Activated T-helper 2 cell treated with anti-CD3 and anti-CD28 coated beads, Interferon-gamma antibody, Interleukin-2, Interleukin-4, amounts not matched to agents 10 μg/mL and 5 μg/mL and 100 μg/mL, durations not matched to agents 14 hours and 24 hours and 36 hours (primary cell): ENCODE data around the gene CYP4A11. TPM values are rescaled to one million over a fixed set of nuclear protein-coding genes. Genes with fewer than 3 reads are reported as not detected.
"Not testable (repeated sequence)": the region's sequence is repeated elsewhere in the genome, so short reads cannot be mapped to it uniquely, and the experiment has no call there.

Source experiments
- DNase-seq: peaks from one replicate; pipeline ENCODE4 v3.0.0; 2021; ENCODE audit warnings: low spot score
- H3K27ac Mint-ChIP-seq: one replicate; pipeline ENCODE4 v1.8.0; 2021; ENCODE audit warnings: mixed read lengths
- H3K27me3 Mint-ChIP-seq: one replicate; pipeline ENCODE4 v1.8.0; 2021; ENCODE audit warnings: low read depth, mixed read lengths
- H3K36me3 Mint-ChIP-seq: one replicate; pipeline ENCODE4 v1.8.0; 2021; ENCODE audit warnings: low read depth, mixed read lengths
- H3K4me1 Mint-ChIP-seq: one replicate; pipeline ENCODE4 v1.8.0; 2021; ENCODE audit warnings: low read depth, mixed read lengths
- H3K4me3 Mint-ChIP-seq: one replicate; pipeline ENCODE4 v1.8.0; 2021; ENCODE audit warnings: low read depth, mild to moderate bottlenecking, moderate library complexity, mixed read lengths
- H3K9me3 Mint-ChIP-seq: one replicate; pipeline ENCODE4 v1.8.0; 2021; ENCODE audit warnings: mixed read lengths
- intact Hi-C: fragments of 100-400 bp; cut with micrococcal nuclease; formaldehyde crosslinking; loops from one replicate; pipeline ENCODE4 v1.15.1; 2023
- total RNA-seq: library from RNA; stranded (reverse); gene quantifications from 2 replicates; pipeline ENCODE4 v1.2.3, GENCODE V29; 2022

CYP4A11 gene
- total RNA-seq, 1 donor from 2014 or later = not detected

DNA sequence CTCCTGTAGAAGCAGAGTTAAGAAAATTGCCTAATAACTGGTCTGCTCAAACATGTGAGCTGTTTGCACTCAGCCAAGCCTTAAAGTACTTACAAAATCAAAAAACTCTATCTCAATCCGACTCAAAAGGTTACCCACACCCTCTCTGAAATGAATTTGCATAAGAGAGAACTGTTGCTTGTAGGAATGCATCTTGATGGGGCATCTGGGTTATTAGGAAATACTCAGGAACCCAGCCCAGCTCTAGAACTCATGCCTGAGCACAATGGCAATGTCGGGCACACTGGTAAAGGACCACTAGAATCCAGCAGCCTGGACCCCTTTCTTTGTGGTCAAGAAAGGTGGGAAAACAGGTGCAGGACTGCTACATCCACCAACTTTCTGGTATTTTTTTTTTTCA is 6.4 kb upstream of the CYP4A11 start:
- H3K36me3 Mint-ChIP-seq, H3K9me3 Mint-ChIP-seq, H3K27me3 Mint-ChIP-seq, H3K27ac Mint-ChIP-seq, H3K4me3 Mint-ChIP-seq, H3K4me1 Mint-ChIP-seq, intact Hi-C loops, DNase-seq: not testable (repeated sequence)

DNA sequence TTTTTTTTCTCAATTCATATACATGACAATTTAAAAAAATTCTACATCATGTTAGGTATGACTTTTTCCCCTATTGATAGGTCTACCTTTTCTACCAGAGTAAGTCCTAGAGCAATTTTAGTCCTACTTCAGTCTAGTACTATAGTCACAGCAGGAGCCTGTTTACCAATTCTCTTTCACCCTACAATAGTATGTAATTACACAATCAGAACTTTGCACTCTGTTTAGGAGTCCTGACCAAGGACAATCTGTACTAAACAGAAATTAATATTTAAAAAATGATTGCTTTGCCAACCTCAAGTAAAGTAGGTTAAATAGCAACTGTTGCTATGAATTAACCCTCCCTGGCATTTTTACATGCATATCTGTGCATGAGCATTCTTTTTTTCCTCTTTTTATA is 810 bp upstream of the CYP4A11 start:
- H3K27ac Mint-ChIP-seq = no peak overlapping the region
- H3K9me3 Mint-ChIP-seq = no peaks in the 10 kb centered on the region
- intact Hi-C loops = no loop called here
- DNase-seq = no peak
- H3K27me3 Mint-ChIP-seq = peaks cover 4% of the 10 kb centered on the region
- H3K4me3 Mint-ChIP-seq = no peak overlapping the region
- H3K36me3 Mint-ChIP-seq = no peaks in the 10 kb centered on the region
- H3K4me1 Mint-ChIP-seq = no peaks in the 10 kb centered on the region

DNA sequence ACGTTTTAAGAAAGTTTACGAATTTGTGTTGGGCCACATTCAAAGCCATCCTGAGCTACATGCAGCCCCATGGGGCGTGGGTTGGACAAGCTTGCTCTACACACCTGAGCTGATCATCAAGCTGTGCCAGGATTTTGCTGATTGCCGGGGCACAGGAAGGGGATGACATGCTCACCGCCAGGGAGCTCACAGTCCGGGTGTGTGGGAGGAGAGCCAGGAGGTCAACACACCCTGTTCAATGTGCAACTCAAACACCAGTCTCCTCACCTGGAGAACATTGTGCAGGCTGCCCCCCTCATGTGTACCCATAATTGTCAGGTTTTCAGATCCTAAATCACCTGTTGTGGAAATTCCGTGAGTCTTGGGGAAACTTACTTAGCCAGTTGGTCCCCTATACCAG is 969 bp downstream of the CYP4A11 start:
- no peak overlapping the region for H3K4me3 Mint-ChIP-seq
- H3K27ac Mint-ChIP-seq = no peak overlapping the region
- no peak for DNase-seq
- no peaks in the 10 kb centered on the region for H3K27me3 Mint-ChIP-seq
- intact Hi-C loops = no loop called here
- no peaks in the 10 kb centered on the region for H3K9me3 Mint-ChIP-seq
- H3K36me3 Mint-ChIP-seq = no peaks in the 10 kb centered on the region
- H3K4me1 Mint-ChIP-seq = no peaks in the 10 kb centered on the region

DNA sequence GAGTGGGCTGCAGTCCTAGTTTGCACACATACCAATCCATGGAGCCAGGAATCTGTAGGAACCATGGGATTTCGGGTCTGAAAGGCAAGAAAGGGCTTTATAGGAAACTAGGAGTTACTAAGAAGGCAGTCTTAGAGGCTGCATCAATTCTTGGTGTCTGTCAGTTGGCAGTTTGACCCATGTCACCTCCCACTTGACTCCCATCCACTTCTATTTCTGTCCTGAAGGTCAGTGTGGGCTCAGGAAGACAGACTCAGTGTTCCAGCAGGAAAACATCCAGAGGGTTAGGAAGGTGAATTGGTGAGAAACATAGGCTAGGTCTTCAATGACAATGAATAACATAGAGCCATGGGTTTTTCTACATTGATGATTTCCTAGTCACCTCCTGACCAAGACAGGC is 4.0 kb downstream of the CYP4A11 start:
- DNase-seq = no peak
- H3K4me1 Mint-ChIP-seq = no peaks in the 10 kb centered on the region

DNA sequence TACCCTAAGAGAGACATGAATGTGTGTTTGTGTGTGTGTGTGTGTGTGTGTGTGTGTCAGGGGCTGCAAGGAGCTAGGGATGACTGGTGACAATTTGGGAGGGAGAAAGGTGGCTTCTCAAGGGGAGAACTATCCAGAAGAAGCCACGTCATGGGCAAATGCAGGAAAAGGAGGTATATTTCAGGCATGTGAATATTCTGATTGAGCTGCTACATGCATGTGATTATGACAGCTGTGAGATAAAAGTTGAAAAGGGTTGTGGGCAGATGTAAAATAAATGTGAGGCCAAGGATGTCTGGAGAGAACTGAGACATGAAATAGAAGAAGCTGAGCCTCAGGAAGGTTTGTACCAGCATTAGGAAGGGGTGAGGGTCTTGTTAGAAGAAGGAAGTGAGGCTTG is 4.5 kb downstream of the CYP4A11 start:
- no peak for DNase-seq
- no peaks in the 10 kb centered on the region for H3K4me1 Mint-ChIP-seq
- peaks cover 1% of the 10 kb centered on the region for H3K27me3 Mint-ChIP-seq
- intact Hi-C loops = no loop called here
- no peaks in the 10 kb centered on the region for H3K36me3 Mint-ChIP-seq
- H3K4me3 Mint-ChIP-seq = no peak overlapping the region
- H3K9me3 Mint-ChIP-seq = no peaks in the 10 kb centered on the region
- no peak overlapping the region for H3K27ac Mint-ChIP-seq

More for the DNA sequence above, 4.0 kb downstream of the CYP4A11 start:
- H3K27ac Mint-ChIP-seq = no peak overlapping the region
- intact Hi-C loops = no loop called here
- no peak overlapping the region for H3K4me3 Mint-ChIP-seq
- no peaks in the 10 kb centered on the region for H3K9me3 Mint-ChIP-seq
- H3K27me3 Mint-ChIP-seq = no peaks in the 10 kb centered on the region
- no peaks in the 10 kb centered on the region for H3K36me3 Mint-ChIP-seq

DNA sequence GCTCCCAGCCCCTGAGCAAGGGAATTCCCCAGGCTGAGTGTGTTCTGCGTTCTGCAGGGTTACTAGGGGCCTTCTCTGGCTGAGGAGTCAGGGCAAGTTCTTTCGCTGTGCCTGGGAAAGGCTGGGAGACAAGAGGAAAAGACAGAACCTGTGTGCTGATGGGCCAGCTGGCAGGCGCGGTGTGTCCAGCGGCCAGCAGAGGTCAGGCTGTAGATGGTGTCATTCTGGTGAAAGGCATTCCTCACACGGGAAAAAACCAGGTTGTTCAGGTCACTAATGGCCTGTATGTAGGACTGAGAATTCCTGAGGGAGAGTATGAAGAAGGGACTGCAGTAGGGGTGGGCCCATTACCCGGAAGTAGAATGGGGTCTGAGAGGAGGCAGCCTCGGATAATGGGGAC is 6.4 kb downstream of the CYP4A11 start:
- H3K4me3 Mint-ChIP-seq, intact Hi-C loops: not testable (repeated sequence)

DNA sequence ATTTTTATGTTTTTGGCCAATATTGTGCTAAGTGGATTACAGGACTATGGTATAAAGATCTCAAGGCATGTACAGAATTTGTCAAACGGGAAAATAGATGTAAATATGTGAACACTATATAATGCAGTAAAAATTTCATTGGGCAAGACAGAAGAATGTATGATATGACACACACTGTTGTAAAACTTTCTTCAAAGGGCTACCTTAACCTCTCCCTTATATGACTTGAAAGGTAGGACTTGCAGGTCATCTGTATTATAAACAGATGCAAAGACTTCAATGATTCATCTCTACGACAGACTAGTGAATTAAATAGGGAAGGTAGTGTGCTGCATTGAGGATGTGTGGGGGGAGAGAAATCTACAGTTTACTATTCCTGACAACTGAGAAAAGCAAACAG is 9.3 kb downstream of the CYP4A11 start:
- H3K9me3 Mint-ChIP-seq, DNase-seq, H3K4me3 Mint-ChIP-seq, intact Hi-C loops, H3K4me1 Mint-ChIP-seq, H3K36me3 Mint-ChIP-seq, H3K27ac Mint-ChIP-seq, H3K27me3 Mint-ChIP-seq: not testable (repeated sequence)

More for the DNA sequence above, 6.4 kb downstream of the CYP4A11 start:
- not testable (repeated sequence) for DNase-seq, H3K27me3 Mint-ChIP-seq, H3K4me1 Mint-ChIP-seq, H3K36me3 Mint-ChIP-seq, H3K27ac Mint-ChIP-seq, H3K9me3 Mint-ChIP-seq

DNA sequence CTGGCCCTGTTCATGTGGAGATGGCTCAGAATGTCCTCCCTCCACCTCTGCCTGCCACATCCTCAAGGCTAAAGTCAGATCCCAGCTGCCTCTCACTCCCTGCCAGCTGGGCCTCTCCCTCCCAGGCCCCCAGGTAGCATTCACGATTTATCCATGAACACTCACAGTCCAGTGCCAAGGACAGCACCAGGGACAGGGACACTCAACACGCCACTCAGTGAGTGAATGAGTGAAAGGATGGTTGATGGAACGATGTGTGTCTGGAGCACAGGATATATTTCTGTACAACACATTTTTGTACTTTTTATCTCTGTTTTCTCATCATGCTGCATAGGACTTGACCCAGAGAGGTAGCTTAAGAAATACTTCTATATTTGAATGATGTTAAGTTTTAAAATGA is 10.1 kb downstream of the CYP4A11 start:
- H3K27ac Mint-ChIP-seq = no peak overlapping the region
- no peak overlapping the region for H3K4me3 Mint-ChIP-seq
- no peaks in the 10 kb centered on the region for H3K9me3 Mint-ChIP-seq
- H3K4me1 Mint-ChIP-seq = no peaks in the 10 kb centered on the region
- peaks cover 4% of the 10 kb centered on the region for H3K27me3 Mint-ChIP-seq
- no peaks in the 10 kb centered on the region for H3K36me3 Mint-ChIP-seq
- DNase-seq = no peak
- intact Hi-C loops = no loop called here

DNA sequence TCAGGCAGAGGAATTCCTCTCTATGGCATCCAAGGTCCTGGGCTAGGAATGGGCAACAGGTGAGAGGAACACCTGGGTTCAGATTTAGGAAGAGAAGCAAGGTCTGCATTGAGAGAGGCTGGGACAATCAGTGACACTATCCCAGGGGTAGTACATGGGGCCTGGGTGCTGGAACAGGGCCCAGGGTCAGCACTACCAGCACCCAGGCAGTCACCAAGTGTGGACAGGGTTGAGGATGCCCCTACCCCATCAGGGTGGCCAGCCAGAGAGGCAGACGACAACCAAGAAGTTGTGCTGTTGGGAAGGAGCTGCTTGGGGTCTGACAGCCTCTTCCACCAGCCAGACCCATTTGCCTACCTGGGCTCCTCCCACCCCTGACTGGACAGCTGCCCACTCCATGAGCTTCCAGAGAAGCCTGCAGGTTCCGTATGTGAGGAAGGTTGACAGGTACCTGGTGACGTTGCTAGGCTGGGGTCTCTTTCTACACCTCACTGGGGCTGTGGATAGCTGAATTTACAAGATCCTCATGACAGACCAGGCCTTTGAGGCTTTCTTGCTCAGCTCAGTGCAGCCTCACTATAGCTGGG is 13.9 kb downstream of the CYP4A11 start:
- Mint-ChIP-seq H3K27ac (no peak overlapping the region), H3K4me1 (no peaks in the 10 kb centered on the region), H3K27me3 (peaks cover 6% of the 10 kb centered on the region), H3K9me3 (no peaks in the 10 kb centered on the region), H3K36me3 (no peaks in the 10 kb centered on the region), H3K4me3 (no peak overlapping the region)
- DNase-seq = no peak
- intact Hi-C loops = no loop called here

DNA sequence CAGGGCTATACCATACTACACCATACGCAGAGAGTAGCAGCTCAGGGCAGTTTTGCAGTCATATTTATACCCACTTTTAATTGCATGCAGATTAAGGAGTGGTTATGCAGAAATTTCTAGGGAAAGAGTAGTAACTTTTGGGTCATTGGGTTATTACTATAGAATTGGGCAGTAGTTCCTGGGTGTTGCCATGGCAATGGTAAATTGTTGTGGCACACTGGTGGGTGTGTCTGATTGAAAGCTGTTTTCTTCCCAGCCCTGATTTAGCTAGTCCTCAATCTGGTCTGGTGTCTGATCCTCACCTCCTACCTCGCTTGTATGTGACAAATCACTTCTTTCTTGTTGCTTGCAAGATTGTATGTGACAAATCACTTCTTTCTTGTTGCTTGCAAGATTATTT is 30.5 kb downstream of the CYP4A11 start:
- no peaks in the 10 kb centered on the region for H3K36me3 Mint-ChIP-seq
- H3K27me3 Mint-ChIP-seq = no peaks in the 10 kb centered on the region
- no peak overlapping the region for H3K27ac Mint-ChIP-seq
- no peaks in the 10 kb centered on the region for H3K4me1 Mint-ChIP-seq
- no peak overlapping the region for H3K4me3 Mint-ChIP-seq
- intact Hi-C loops = no loop called here
- no peak for DNase-seq
- H3K9me3 Mint-ChIP-seq = peaks cover 7% of the 10 kb centered on the region

DNA sequence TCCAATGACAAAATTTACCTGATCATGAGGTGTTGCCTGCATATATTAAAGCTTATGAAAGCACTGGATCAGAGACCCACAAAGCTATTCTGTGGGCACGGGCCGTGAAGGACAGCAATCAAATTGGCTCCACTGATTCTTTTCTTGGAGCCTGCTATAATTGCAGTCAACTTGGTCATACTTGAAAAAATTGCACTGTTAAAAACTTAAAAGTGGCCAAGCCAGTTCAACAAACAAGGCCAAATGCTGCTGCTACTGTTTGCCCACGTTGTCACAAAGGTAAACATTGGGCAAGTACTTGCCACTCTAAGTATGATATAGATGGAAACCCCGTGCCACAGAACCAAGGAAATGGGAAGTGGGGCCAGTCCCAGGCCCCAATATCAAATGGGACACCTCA is 37.8 kb downstream of the CYP4A11 start:
- H3K36me3 Mint-ChIP-seq = no peaks in the 10 kb centered on the region
- no peak for DNase-seq
- H3K4me3 Mint-ChIP-seq = no peak overlapping the region
- H3K4me1 Mint-ChIP-seq = no peaks in the 10 kb centered on the region
- H3K27me3 Mint-ChIP-seq = no peaks in the 10 kb centered on the region
- H3K9me3 Mint-ChIP-seq = peaks cover 7% of the 10 kb centered on the region
- intact Hi-C loops = no loop called here
- no peak overlapping the region for H3K27ac Mint-ChIP-seq

DNA sequence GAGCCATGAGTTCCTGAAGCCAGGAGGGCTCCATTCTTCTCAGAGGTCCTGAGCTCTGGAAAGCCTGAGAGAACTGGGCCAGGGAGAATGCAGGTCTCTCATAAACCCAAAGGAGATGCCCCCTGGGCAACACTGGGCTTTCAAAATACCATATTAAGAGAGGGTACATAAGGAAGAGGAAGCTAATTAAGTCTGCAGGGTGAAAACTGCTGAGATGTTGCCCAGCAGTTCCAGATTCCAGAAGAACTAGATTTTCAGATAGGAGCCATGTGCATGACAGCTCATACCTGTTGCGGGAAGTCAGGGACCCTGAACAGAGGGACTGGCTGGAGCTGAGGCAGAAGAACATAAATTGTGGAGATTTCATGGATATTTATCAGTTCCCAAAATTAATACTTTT is 40.9 kb downstream of the CYP4A11 start:
- Mint-ChIP-seq H3K4me3 (no peak overlapping the region), H3K36me3 (no peaks in the 10 kb centered on the region), H3K4me1 (no peaks in the 10 kb centered on the region), H3K9me3 (no peaks in the 10 kb centered on the region), H3K27me3 (no peaks in the 10 kb centered on the region), H3K27ac (no peak overlapping the region)
- DNase-seq = no peak
- intact Hi-C loops = no loop called here

DNA sequence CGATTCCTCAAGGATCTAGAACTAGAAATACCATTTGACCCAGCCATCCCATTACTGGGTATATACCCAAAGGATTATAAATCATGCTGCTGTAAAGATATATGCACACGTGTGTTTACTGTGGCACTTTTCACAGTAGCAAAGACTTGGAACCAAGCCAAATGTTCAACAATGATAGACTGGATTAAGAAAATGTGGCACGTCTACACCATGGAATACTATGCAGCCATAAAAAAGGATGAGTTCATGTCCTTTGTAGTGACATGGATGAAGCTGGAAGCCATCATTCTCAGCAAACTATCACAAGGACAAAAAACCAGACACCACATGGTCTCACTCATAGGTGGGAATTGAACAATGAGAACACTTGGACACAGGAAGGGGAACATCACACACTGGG is 59.6 kb downstream of the CYP4A11 start:
- DNase-seq, H3K4me3 Mint-ChIP-seq, intact Hi-C loops, H3K4me1 Mint-ChIP-seq, H3K27ac Mint-ChIP-seq, H3K36me3 Mint-ChIP-seq, H3K9me3 Mint-ChIP-seq, H3K27me3 Mint-ChIP-seq: not testable (repeated sequence)
